Endodermal cell (in vitro differentiated cells): ENCODE results near the gene OR4C46. TPM values are rescaled to one million over a fixed set of nuclear protein-coding genes. Genes with fewer than 3 reads are reported as not detected.

ENCODE experiments used
- DNase-seq: peaks from one replicate; pipeline ENCODE4 v3.0.0-alpha.2; 2017
- H3K27ac ChIP-seq: 2 replicates; pipeline ENCODE4 v1.5.1; 2013; ENCODE audit warnings: mild to moderate bottlenecking, low read depth, low read length, moderate library complexity
- H3K27me3 ChIP-seq: 2 replicates; pipeline ENCODE4 v1.6.1; 2013; ENCODE audit warnings: mild to moderate bottlenecking, low read length, moderate library complexity; ENCODE audit not compliant: insufficient read depth, control insufficient read depth, poor library complexity, severe bottlenecking
- H3K36me3 ChIP-seq: 2 replicates; pipeline ENCODE4 v1.7.0; 2013; ENCODE audit warnings: mild to moderate bottlenecking, low read length, moderate library complexity; ENCODE audit not compliant: control insufficient read depth, insufficient read depth
- H3K4me1 ChIP-seq: one replicate; pipeline ENCODE4 v1.7.0; 2013; ENCODE audit warnings: low read length; ENCODE audit not compliant: control insufficient read depth, insufficient read depth
- H3K4me3 ChIP-seq: 2 replicates; pipeline ENCODE4 v1.5.1; 2013; ENCODE audit warnings: mild to moderate bottlenecking, low read length, moderate library complexity
- H3K9ac ChIP-seq: 2 replicates; pipeline ENCODE4 v1.6.1; 2013; ENCODE audit warnings: mild to moderate bottlenecking, low read length, moderate library complexity; ENCODE audit not compliant: poor library complexity, severe bottlenecking; ENCODE audit errors: extremely low read depth
- H3K9me3 ChIP-seq: 2 replicates; pipeline ENCODE4 v1.6.1; 2013; ENCODE audit warnings: mild to moderate bottlenecking, low read length, moderate library complexity; ENCODE audit not compliant: control insufficient read depth
- H3K27ac Mint-ChIP-seq: 2 replicates; pipeline ENCODE4 v1.8.0; 2020; ENCODE audit warnings: mixed read lengths
- H3K27me3 Mint-ChIP-seq: 2 replicates; pipeline ENCODE4 v1.8.0; 2021; ENCODE audit warnings: mild to moderate bottlenecking, mixed read lengths; ENCODE audit not compliant: insufficient read depth
- H3K36me3 Mint-ChIP-seq: 2 replicates; pipeline ENCODE4 v1.8.0; 2020; ENCODE audit warnings: low read depth, mixed read lengths
- H3K4me1 Mint-ChIP-seq: 2 replicates; pipeline ENCODE4 v1.8.0; 2020; ENCODE audit warnings: mixed read lengths
- H3K4me3 Mint-ChIP-seq: 2 replicates; pipeline ENCODE4 v1.8.0; 2020; ENCODE audit warnings: mild to moderate bottlenecking, moderate library complexity, mixed read lengths
- H3K9me3 Mint-ChIP-seq: 2 replicates; pipeline ENCODE4 v1.8.0; 2020; ENCODE audit warnings: mild to moderate bottlenecking, mixed read lengths
- CTCF ChIP-seq: fragments of 200-600 bp; sonication (generic); conservative IDR thresholded peaks from 2 replicates; pipeline ENCODE4 v1.5.0; 2021; ENCODE audit warnings: antibody characterized with exemption, mild to moderate bottlenecking
- WGBS, 2 experiments: methylation state at CpG; one replicate each; pipeline versions ENCODE4 v1.1.5 to v1.1.7; 2013; ENCODE audit warnings: missing lambda C conversion rate in 2 of 2, mixed read lengths in 1 of 2; ENCODE audit not compliant: insufficient coverage in 1 of 2, insufficient read length in 1 of 2; 5-methylcytosine and 5-hydroxymethylcytosine counted together
- total RNA-seq, 2 donors: library from RNA; stranded (reverse); fragmentation: NEBNext Ultra II Directional in 1 of 2; extraction: Animal tissue kit (Norgen Biotek cat#: 25700) in 1 of 2; gene quantifications; 2 replicates in 1 of 2; 3 replicates in 1 of 2; pipeline ENCODE4 v1.2.1, GENCODE V29; 2021

The OR4C46 gene
- total RNA-seq, 2 donors from 2014 or later = not detected

- no peak overlapping the region for H3K4me3 ChIP-seq
- Mint-ChIP-seq H3K27me3 (no peaks in the 10 kb centered on the region), H3K4me3 (no peak overlapping the region), H3K4me1 (no peaks in the 10 kb centered on the region), H3K27ac (no peak overlapping the region), H3K36me3 (peaks cover 1% of the 10 kb centered on the region), H3K9me3 (peaks cover 88% of the 10 kb centered on the region)
- no peak overlapping the region for H3K27ac ChIP-seq
- H3K9ac ChIP-seq = no peak overlapping the region
- 84% methylated on average over 3 of the region's 3 CpGs; no CpG with 5 or more reads in 1 of the 2 experiments for WGBS, 2 experiments
- TF ChIP-seq CTCF = no peak
- peaks cover 59% of the 10 kb centered on the region for H3K9me3 ChIP-seq
- no peak for DNase-seq
- H3K4me1 ChIP-seq = no peaks in the 10 kb centered on the region
- H3K36me3 ChIP-seq = no peaks in the 10 kb centered on the region
- no peaks in the 10 kb centered on the region for H3K27me3 ChIP-seq
Measured at GRCh38 chr11:54558407-54558806, 45.4 kb downstream of the OR4C46 start.

Other genes with a start within 250 kb of the OR4C46 start
- gene OR4A5, start 102.8 kb upstream of the OR4C46 start, total RNA-seq = not detected